MM.1S (cell line): ENCODE results near the gene IRF8.

Experiments used
- DNase-seq: peaks from one replicate; pipeline ENCODE4 v3.0.0-alpha.2; 2015
- H2AFZ ChIP-seq: fragments of 300-600 bp; sonication (generic); 2 replicates; pipeline ENCODE4 v1.6.0; 2016; ENCODE audit warnings: antibody characterized with exemption, low read length
- H3F3A ChIP-seq: fragments of 300-600 bp; sonication (generic); 2 replicates; pipeline ENCODE4 v1.6.1; 2016; ENCODE audit warnings: mild to moderate bottlenecking, antibody characterized with exemption, low read length, moderate library complexity, mixed read lengths; ENCODE audit not compliant: insufficient read depth
- H3K27ac ChIP-seq: fragments of 300-600 bp; sonication (generic); 2 replicates; pipeline ENCODE4 v1.5.1; 2016; ENCODE audit warnings: mild to moderate bottlenecking, low read length
- H3K27me3 ChIP-seq: fragments of 300-600 bp; sonication (generic); replicated peaks from 2 replicates; pipeline ENCODE4 v1.6.0; 2016; ENCODE audit warnings: low read length; ENCODE audit not compliant: insufficient read depth
- H3K36me3 ChIP-seq: fragments of 300-600 bp; sonication (generic); replicated peaks from 2 replicates; pipeline ENCODE4 v1.6.1; 2016; ENCODE audit warnings: mild to moderate bottlenecking, low read length, mixed read lengths; ENCODE audit not compliant: insufficient read depth
- H3K4me1 ChIP-seq: fragments of 300-600 bp; sonication (generic); 2 replicates; pipeline ENCODE4 v1.6.1; 2016; ENCODE audit warnings: low read length, mixed read lengths
- H3K4me2 ChIP-seq: fragments of 300-600 bp; sonication (generic); 2 replicates; pipeline ENCODE4 v1.6.0; 2016; ENCODE audit warnings: low read depth, low read length
- H3K4me3 ChIP-seq: fragments of 300-600 bp; sonication (generic); 2 replicates; pipeline ENCODE4 v1.5.1; 2016; ENCODE audit warnings: low read length, mixed read lengths
- H3K79me2 ChIP-seq: fragments of 300-600 bp; sonication (generic); 2 replicates; pipeline ENCODE4 v1.6.1; 2016; ENCODE audit warnings: mixed run types, low read length, mixed read lengths
- H3K9ac ChIP-seq: fragments of 300-600 bp; sonication (generic); 2 replicates; pipeline ENCODE4 v1.6.1; 2016; ENCODE audit warnings: low read length, mixed read lengths
- H3K9me2 ChIP-seq: fragments of 300-600 bp; sonication (generic); replicated peaks from 2 replicates; pipeline ENCODE4 v1.6.1; 2016; ENCODE audit warnings: mild to moderate bottlenecking, low read length, mixed read lengths; ENCODE audit not compliant: insufficient read depth
- H3K9me3 ChIP-seq: fragments of 300-600 bp; sonication (generic); replicated peaks from 2 replicates; pipeline ENCODE4 v1.6.1; 2016; ENCODE audit warnings: mild to moderate bottlenecking, low read length, mixed read lengths; ENCODE audit not compliant: insufficient read depth
- H4K20me1 ChIP-seq: fragments of 300-600 bp; sonication (generic); 2 replicates; pipeline ENCODE4 v1.6.1; 2016; ENCODE audit warnings: mild to moderate bottlenecking, low read length, moderate library complexity, mixed read lengths; ENCODE audit not compliant: insufficient read depth
- EZH2 ChIP-seq: fragments of 300-600 bp; sonication (generic); optimal IDR thresholded peaks from 2 replicates; pipeline ENCODE3; 2017; ENCODE audit warnings: low read depth, mild to moderate bottlenecking, antibody characterized with exemption, low read length, mixed read lengths
- EZH2phosphoT487 ChIP-seq: fragments of 300-600 bp; sonication (generic); IDR thresholded peaks from 2 replicates; pipeline ENCODE4 v1.6.1; 2018; ENCODE audit warnings: antibody characterized with exemption, low read length
- TF ChIP-seq, protein P1 (sequence below): fragments of 300-600 bp; sonication (generic); IDR thresholded peaks from 2 replicates; pipeline ENCODE4 v1.5.1; 2016; ENCODE audit warnings: antibody characterized with exemption, low read length, mixed read lengths

The IRF8 gene

DNA sequence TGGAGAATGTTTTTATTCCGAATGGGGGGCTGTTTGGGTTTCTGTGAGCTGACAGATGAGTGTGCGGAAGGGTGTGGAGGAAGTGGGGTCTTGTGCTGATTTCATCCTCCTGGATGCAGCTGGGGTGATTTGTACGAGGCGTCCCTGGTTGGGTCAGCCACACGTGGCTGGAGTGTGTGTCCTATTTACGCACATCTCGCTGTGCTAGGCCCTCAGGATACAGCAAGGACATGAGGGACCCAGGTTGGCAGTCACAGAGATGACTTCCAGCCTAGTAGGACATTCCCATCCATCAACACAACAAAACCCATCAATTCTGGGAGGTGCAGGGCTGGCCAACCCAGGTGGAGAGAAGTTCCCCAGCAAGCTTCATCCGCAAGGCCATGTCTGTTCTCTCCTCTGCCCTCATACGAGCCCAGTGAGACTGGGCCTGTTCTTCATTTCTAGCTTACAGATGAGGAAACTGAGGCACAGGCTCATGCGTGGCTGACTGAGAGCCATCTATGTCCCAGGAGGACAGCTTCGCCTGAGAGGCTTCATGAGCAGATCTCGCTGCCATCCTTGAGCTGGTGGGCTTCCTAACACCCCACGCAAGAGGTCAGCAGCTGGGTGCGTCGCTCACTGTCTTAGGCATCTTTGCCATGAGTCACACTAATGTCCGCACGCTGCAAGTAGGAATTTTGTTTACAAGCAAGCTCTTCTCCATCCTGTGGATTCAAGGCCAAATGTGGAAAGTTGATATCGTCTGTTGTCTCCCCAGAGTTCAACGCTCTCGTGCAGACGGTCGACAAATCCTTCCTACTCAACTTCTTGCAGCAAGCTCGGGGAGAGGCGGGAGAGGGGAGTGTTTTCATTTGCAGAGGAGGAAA lies 24.4 kb downstream of the IRF8 start:
- Histone ChIP-seq H3K9me2 (no peaks in the 10 kb centered on the region), H3F3A (no peaks in the 10 kb centered on the region), H3K27me3 (peaks cover 12% of the 10 kb centered on the region), H3K9ac (no peak overlapping the region), H3K9me3 (no peaks in the 10 kb centered on the region), H3K36me3 (no peaks in the 10 kb centered on the region), H3K79me2 (no peaks in the 10 kb centered on the region), H3K4me1 (no peaks in the 10 kb centered on the region), H4K20me1 (no peaks in the 10 kb centered on the region), H3K27ac (no peak overlapping the region), H2AFZ (no peak overlapping the region), H3K4me3 (no peak overlapping the region), H3K4me2 (no peak overlapping the region)
- TF ChIP-seq EZH2: no peak
- DNase-seq: no peak

- Histone ChIP-seq H4K20me1 (no peaks in the 10 kb centered on the region), H3K9me3 (no peaks in the 10 kb centered on the region), H3K9ac (no peak overlapping the region), H3K4me1 (no peaks in the 10 kb centered on the region), H3K36me3 (no peaks in the 10 kb centered on the region), H3K27me3 (peaks cover 25% of the 10 kb centered on the region), H3K9me2 (no peaks in the 10 kb centered on the region), H2AFZ (no peak overlapping the region), H3K27ac (no peak overlapping the region), H3K79me2 (no peaks in the 10 kb centered on the region), H3K4me2 (no peak overlapping the region), H3F3A (no peaks in the 10 kb centered on the region), H3K4me3 (no peak overlapping the region)
- TF ChIP-seq, protein P1, sequence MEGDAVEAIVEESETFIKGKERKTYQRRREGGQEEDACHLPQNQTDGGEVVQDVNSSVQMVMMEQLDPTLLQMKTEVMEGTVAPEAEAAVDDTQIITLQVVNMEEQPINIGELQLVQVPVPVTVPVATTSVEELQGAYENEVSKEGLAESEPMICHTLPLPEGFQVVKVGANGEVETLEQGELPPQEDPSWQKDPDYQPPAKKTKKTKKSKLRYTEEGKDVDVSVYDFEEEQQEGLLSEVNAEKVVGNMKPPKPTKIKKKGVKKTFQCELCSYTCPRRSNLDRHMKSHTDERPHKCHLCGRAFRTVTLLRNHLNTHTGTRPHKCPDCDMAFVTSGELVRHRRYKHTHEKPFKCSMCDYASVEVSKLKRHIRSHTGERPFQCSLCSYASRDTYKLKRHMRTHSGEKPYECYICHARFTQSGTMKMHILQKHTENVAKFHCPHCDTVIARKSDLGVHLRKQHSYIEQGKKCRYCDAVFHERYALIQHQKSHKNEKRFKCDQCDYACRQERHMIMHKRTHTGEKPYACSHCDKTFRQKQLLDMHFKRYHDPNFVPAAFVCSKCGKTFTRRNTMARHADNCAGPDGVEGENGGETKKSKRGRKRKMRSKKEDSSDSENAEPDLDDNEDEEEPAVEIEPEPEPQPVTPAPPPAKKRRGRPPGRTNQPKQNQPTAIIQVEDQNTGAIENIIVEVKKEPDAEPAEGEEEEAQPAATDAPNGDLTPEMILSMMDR: no peak
- TF ChIP-seq EZH2phosphoT487 (no peak), EZH2 (no peak)
- DNase-seq: no peak
Measured at GRCh38 chr16:85924675-85925074, 25.7 kb downstream of the IRF8 start.

DNA sequence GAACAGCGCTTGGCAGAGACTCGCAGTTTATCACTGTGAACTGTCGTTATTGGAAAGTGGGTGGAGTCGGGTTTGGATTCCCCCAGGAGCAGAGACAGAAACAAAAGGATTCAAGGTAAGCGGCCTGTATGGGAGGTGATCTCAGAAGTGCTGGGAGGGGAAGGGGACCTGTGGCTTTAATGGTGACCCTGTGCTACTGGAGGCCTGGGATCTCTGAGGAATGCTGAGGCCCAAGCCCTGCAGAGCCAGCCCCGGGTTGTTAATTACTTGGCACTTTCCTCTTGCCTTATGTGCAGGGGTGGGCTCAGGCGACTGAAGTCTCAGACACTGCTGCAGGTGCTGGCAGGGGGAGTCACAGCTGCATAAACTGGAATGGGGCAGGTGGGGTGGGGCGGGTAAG lies 27.4 kb downstream of the IRF8 start:
- Histone ChIP-seq H3K27me3 (peaks cover 32% of the 10 kb centered on the region), H3K4me2 (no peak overlapping the region), H3K9me3 (no peaks in the 10 kb centered on the region), H3K9me2 (no peaks in the 10 kb centered on the region), H3K27ac (no peak overlapping the region), H2AFZ (no peak overlapping the region), H3K4me3 (no peak overlapping the region), H3K9ac (no peak overlapping the region), H3K36me3 (no peaks in the 10 kb centered on the region), H4K20me1 (no peaks in the 10 kb centered on the region), H3F3A (no peaks in the 10 kb centered on the region), H3K4me1 (no peaks in the 10 kb centered on the region), H3K79me2 (no peaks in the 10 kb centered on the region)
- TF ChIP-seq, protein P1: no peak
- TF ChIP-seq EZH2phosphoT487 (no peak), EZH2 (no peak)
- DNase-seq: no peak

- H3K27ac ChIP-seq: no peak overlapping the region
- no peaks in the 10 kb centered on the region for H3K9me3 ChIP-seq
- H3K4me3 ChIP-seq: no peak overlapping the region
- no peak overlapping the region for H3K4me2 ChIP-seq
- H3K4me1 ChIP-seq: no peaks in the 10 kb centered on the region
- H3K36me3 ChIP-seq: no peaks in the 10 kb centered on the region
- H3F3A ChIP-seq: no peaks in the 10 kb centered on the region
- no peak for DNase-seq
- no peak overlapping the region for H2AFZ ChIP-seq
- no peaks in the 10 kb centered on the region for H3K79me2 ChIP-seq
- H3K27me3 ChIP-seq: peaks cover 32% of the 10 kb centered on the region
- H4K20me1 ChIP-seq: no peaks in the 10 kb centered on the region
- H3K9ac ChIP-seq: no peak overlapping the region
- H3K9me2 ChIP-seq: no peaks in the 10 kb centered on the region
- TF ChIP-seq EZH2: no peak
Measured at GRCh38 chr16:85927371-85927770, 28.4 kb downstream of the IRF8 start.
